DMS 273 (cell line): ENCODE data around the gene TYMP.

Experiments
- DNase-seq: peaks from one replicate; lab custom pipeline; 2025; ENCODE audit not compliant: unreplicated experiment; lab: John Stamatoyannopoulos, UW

TYMP gene

GRCh38 chr22:50506611-50507420 is 23.0 kb downstream of the TYMP start:
- DNase-seq = no peak

- peak; percentile 34 for DNase-seq
These were observed 23.8 kb downstream of the TYMP start for GRCh38 chr22:50505776-50506610.

GRCh38 chr22:50505276-50505775 is 24.5 kb downstream of the TYMP start:
- DNase-seq = no peak

GRCh38 chr22:50504369-50505211 is 25.2 kb downstream of the TYMP start:
- DNase-seq = peak; percentile 19

- no peak for DNase-seq
These were observed 26.2 kb downstream of the TYMP start for GRCh38 chr22:50503475-50504145.

- no peak for DNase-seq
These were observed 27.0 kb downstream of the TYMP start for GRCh38 chr22:50502628-50503474.

- DNase-seq = no peak
These were observed 27.7 kb downstream of the TYMP start for GRCh38 chr22:50502096-50502495.

GRCh38 chr22:50500452-50500851 is 29.4 kb downstream of the TYMP start:
- DNase-seq = no peak

- peak; percentile 86 for DNase-seq
These were observed 31.4 kb downstream of the TYMP start for GRCh38 chr22:50498322-50498890.

- no peak for DNase-seq
These were observed 32.7 kb downstream of the TYMP start for GRCh38 chr22:50497093-50497492.

GRCh38 chr22:50490531-50491308 is 39.1 kb downstream of the TYMP start:
- DNase-seq = no peak

GRCh38 chr22:50489363-50490243 is 40.2 kb downstream of the TYMP start:
- no peak for DNase-seq

- no peak for DNase-seq
These were observed 40.9 kb downstream of the TYMP start for GRCh38 chr22:50488886-50489285.

- DNase-seq = no peak
These were observed 41.7 kb downstream of the TYMP start for GRCh38 chr22:50488006-50488677.

- DNase-seq = no peak
These were observed 42.4 kb downstream of the TYMP start for GRCh38 chr22:50487290-50488005.

- DNase-seq = no peak
These were observed 43.1 kb downstream of the TYMP start, which contains the start of gene MIOX for GRCh38 chr22:50486561-50487289. Gene MIOX (plus strand): TSS chr22:50486859. CDS start chr22:50486898, 39 bp downstream.
